Tongue (tissue), 1 donor: ENCODE measurements around the gene SCAI. TPM values are rescaled to one million over a fixed set of nuclear protein-coding genes. Genes with fewer than 3 reads are reported as not detected.

Experiments used
- total RNA-seq: library from RNA; depleted of rRNA; stranded (reverse); fragments of >200 nt; gene quantifications from one replicate; pipeline ENCODE4 v1.2.3, GENCODE V29; 2014

The SCAI gene
- total RNA-seq, 1 donor from 2014 or later, result 10.5 TPM

Other genes with a start within 250 kb of the SCAI start
- gene GOLGA1, start 202.4 kb downstream of the SCAI start, total RNA-seq, result 12.0 TPM
- gene PPP6C, start 46.3 kb upstream of the SCAI start, total RNA-seq, result 23.3 TPM
- 11.7 TPM for gene RABEPK, start 57.0 kb upstream of the SCAI start, total RNA-seq
- gene HSPA5, start 97.8 kb upstream of the SCAI start, total RNA-seq, result 122 TPM
- gene GAPVD1, start 118.3 kb upstream of the SCAI start, total RNA-seq, result 77.3 TPM